CD4-positive, alpha-beta T cell (primary cell): ENCODE data around the gene GABRQ. TPM values are rescaled to one million over a fixed set of nuclear protein-coding genes. Genes with fewer than 3 reads are reported as not detected.

Source experiments
- ATAC-seq: fragments of 200-7000 bp; cut with Tn5 transposase; one replicate; pipeline ENCODE4 v1.10.0; 2022; ENCODE audit warnings: mild to moderate bottlenecking; ENCODE audit not compliant: poor library complexity
- CTCF ChIA-PET: fragments of 350-600 bp; sonication (Branson Sonifier 250); formaldehyde crosslinking; loops from one replicate; lab custom pipeline; 2021; ENCODE audit warnings: antibody characterized with exemption, inconsistent platforms; lab: Charles Lee
- POLR2A ChIA-PET: fragments of 350-600 bp; sonication (Branson Sonifier 250); formaldehyde crosslinking; loops from one replicate; lab custom pipeline; 2021; ENCODE audit warnings: antibody characterized with exemption, inconsistent platforms; lab: Charles Lee
- DNase-seq, 14 experiments: peaks; one replicate each; pipeline ENCODE4 v3.0.0-alpha.2; 2013 to 2020; ENCODE audit warnings: mixed read lengths in 2 of 14
- H3K27ac ChIP-seq, 2 donors: one replicate each; pipeline versions ENCODE4 v1.5.1 to v1.7.0; 2013; ENCODE audit warnings: low read length in 2 of 2, low read depth in 1 of 2, mild to moderate bottlenecking in 1 of 2
- H3K27me3 ChIP-seq, 2 experiments: 1 replicate in 1 of 2; 2 replicates in 1 of 2; pipeline versions ENCODE4 v1.6.1 to v1.7.0; 2013; ENCODE audit warnings: low read length in 2 of 2, control low read depth in 1 of 2, mild to moderate bottlenecking in 1 of 2, moderate library complexity in 1 of 2; ENCODE audit not compliant: insufficient read depth in 2 of 2, control insufficient read depth in 1 of 2
- H3K36me3 ChIP-seq: one replicate; pipeline ENCODE4 v1.6.1; 2013; ENCODE audit warnings: low read length, control low read depth; ENCODE audit not compliant: insufficient read depth
- H3K4me1 ChIP-seq: one replicate; pipeline ENCODE4 v1.6.1; 2013; ENCODE audit warnings: low read length, control low read depth; ENCODE audit not compliant: insufficient read depth
- H3K4me3 ChIP-seq: one replicate; pipeline ENCODE4 v1.5.1; 2013; ENCODE audit warnings: mild to moderate bottlenecking, low read length, moderate library complexity
- H3K9me3 ChIP-seq, 2 experiments: 1 replicate in 1 of 2; 2 replicates in 1 of 2; pipeline versions ENCODE4 v1.6.1 to v1.7.0; 2013; ENCODE audit warnings: low read length in 2 of 2, mild to moderate bottlenecking in 2 of 2, control low read depth in 1 of 2, moderate library complexity in 1 of 2; ENCODE audit not compliant: control insufficient read depth in 1 of 2, insufficient read depth in 1 of 2
- H3K27ac Mint-ChIP-seq: one replicate; pipeline ENCODE4 v1.8.0; 2020; ENCODE audit warnings: mixed read lengths
- H3K27me3 Mint-ChIP-seq: one replicate; pipeline ENCODE4 v1.8.0; 2021; ENCODE audit warnings: mixed read lengths
- H3K36me3 Mint-ChIP-seq: one replicate; pipeline ENCODE4 v1.8.0; 2021; ENCODE audit warnings: low read depth, mixed read lengths
- H3K4me1 Mint-ChIP-seq: one replicate; pipeline ENCODE4 v1.8.0; 2021; ENCODE audit warnings: low read depth, mixed read lengths
- H3K4me3 Mint-ChIP-seq: one replicate; pipeline ENCODE4 v1.8.0; 2020; ENCODE audit warnings: mild to moderate bottlenecking, mixed read lengths
- H3K9me3 Mint-ChIP-seq: one replicate; pipeline ENCODE4 v1.8.0; 2020; ENCODE audit warnings: mixed read lengths
- CTCF ChIP-seq: fragments of 200-600 bp; IDR thresholded peaks from one replicate; pipeline ENCODE4 v1.8.0; 2022; ENCODE audit warnings: antibody characterized with exemption, mild to moderate bottlenecking
- intact Hi-C, 2 experiments: fragments of 100-400 bp; cut with DNase I in 1 of 2; cut with micrococcal nuclease in 1 of 2; formaldehyde crosslinking; loops; one replicate each; pipeline versions ENCODE4 v1.15.1 to v1.9.0; 2023 to 2025; cut with DNase I, micrococcal nuclease
- total RNA-seq, 174 experiments: library from RNA in 2 of 174; stranded (reverse) in 2 of 174; gene quantifications; one replicate each; pipeline ENCODE4 v1.2.3 and lab custom pipeline; 2021 to 2026

Gene GABRQ
- total RNA-seq, 2 experiments from 2014 or later: not detected

- intact Hi-C loops: no loop called here
- H3K4me3 Mint-ChIP-seq: no peak overlapping the region
- TF ChIP-seq CTCF: no peak
These were observed 35.7 kb upstream of the GABRQ start for GRCh38 chrX:152601848-152602616.

GRCh38 chrX:152614791-152615190 is 22.9 kb upstream of the GABRQ start:
- ChIA-PET POLR2A (no interaction called here), CTCF (interaction anchor here (0.6 kb wide), 1 partner anchor 14 kb away, joined by 3 read pairs; no protein-coding TSS in a partner anchor)
- no peak overlapping the region for H3K27ac ChIP-seq
- DNase-seq (no peak), ATAC-seq (no peak)
- peaks cover 2 to 4% of the 10 kb centered on the region in 2 experiments for H3K27me3 ChIP-seq
- no peaks in the 10 kb centered on the region for H3K9me3 Mint-ChIP-seq
- no peak overlapping the region for H3K4me3 Mint-ChIP-seq
- H3K36me3 Mint-ChIP-seq: no peaks in the 10 kb centered on the region
- H3K4me3 ChIP-seq: no peak overlapping the region
- peaks cover 0 to 4% of the 10 kb centered on the region in 2 experiments for H3K9me3 ChIP-seq
- no peak overlapping the region for H3K27ac Mint-ChIP-seq
- intact Hi-C loops: no loop called here
- TF ChIP-seq CTCF: no peak
- H3K4me1 ChIP-seq: no peaks in the 10 kb centered on the region
- H3K36me3 ChIP-seq: no peaks in the 10 kb centered on the region
- H3K4me1 Mint-ChIP-seq: no peaks in the 10 kb centered on the region
- peaks cover 18% of the 10 kb centered on the region for H3K27me3 Mint-ChIP-seq

More at GRCh38 chrX:152601848-152602616, 35.7 kb upstream of the GABRQ start:
- Mint-ChIP-seq H3K27me3 (peaks cover 7% of the 10 kb centered on the region), H3K4me1 (no peaks in the 10 kb centered on the region), H3K27ac (no peak overlapping the region), H3K36me3 (no peaks in the 10 kb centered on the region), H3K9me3 (no peaks in the 10 kb centered on the region)
- Histone ChIP-seq H3K36me3 (no peaks in the 10 kb centered on the region), H3K27ac (no peak overlapping the region), H3K4me1 (no peaks in the 10 kb centered on the region), H3K27me3 (peaks cover 0 to 3% of the 10 kb centered on the region in 2 experiments), H3K9me3 (no peaks in the 10 kb centered on the region), H3K4me3 (no peak overlapping the region)
- ChIA-PET POLR2A (no interaction called here), CTCF (no interaction called here)
- DNase-seq: no peak
- no peak for ATAC-seq

- no peaks in the 10 kb centered on the region for H3K36me3 Mint-ChIP-seq
- Histone ChIP-seq H3K4me3 (no peak overlapping the region), H3K27me3 (peaks cover 0 to 5% of the 10 kb centered on the region in 2 experiments), H3K36me3 (no peaks in the 10 kb centered on the region), H3K27ac (no peak overlapping the region), H3K4me1 (no peaks in the 10 kb centered on the region), H3K9me3 (no peaks in the 10 kb centered on the region)
- no peak overlapping the region for H3K27ac Mint-ChIP-seq
- DNase-seq (no peak), ATAC-seq (no peak)
- H3K4me3 Mint-ChIP-seq: no peak overlapping the region
- CTCF ChIA-PET: no interaction called here
- TF ChIP-seq CTCF: no peak
- H3K9me3 Mint-ChIP-seq: no peaks in the 10 kb centered on the region
- peaks cover 20% of the 10 kb centered on the region for H3K27me3 Mint-ChIP-seq
- no peaks in the 10 kb centered on the region for H3K4me1 Mint-ChIP-seq
- POLR2A ChIA-PET: no interaction called here
- intact Hi-C loops: no loop called here
These were observed 17.8 kb upstream of the GABRQ start for GRCh38 chrX:152619897-152620296.
